NCI-H526 (cell line): ENCODE data around the gene ARRB2.
A peak's percentile ranks its signal among the peaks of the same experiment; 100 is the strongest.

Experiments
- DNase-seq, 2 experiments: peaks; one replicate each; lab custom pipeline; 2025; lab: John Stamatoyannopoulos, UW

Gene ARRB2

GRCh38 chr17:4725646-4726310 is 15.3 kb downstream of the ARRB2 start:
- DNase-seq = no peak

- DNase-seq = no peak
Measured at GRCh38 chr17:4728124-4728523, 17.7 kb downstream of the ARRB2 start.

GRCh38 chr17:4733073-4733531 is 22.7 kb downstream of the ARRB2 start:
- no peak for DNase-seq

- no peak for DNase-seq
Measured at GRCh38 chr17:4734857-4735475, 24.5 kb downstream of the ARRB2 start.

- no peak for DNase-seq
Measured at GRCh38 chr17:4735876-4736651, 25.6 kb downstream of the ARRB2 start.

GRCh38 chr17:4738136-4739121 is 28.0 kb downstream of the ARRB2 start:
- DNase-seq = no peak

- peak in 1 of 2 experiments; percentile 54 for DNase-seq
Measured at GRCh38 chr17:4739122-4740024, 28.9 kb downstream of the ARRB2 start, which contains the start of the genes CXCL16 and ZMYND15. Gene CXCL16, minus strand, starts transcription at chr17:4739928. Its CDS starts 589 bp downstream, at chr17:4739339. Gene ZMYND15, plus strand, starts transcription at chr17:4739833. Its CDS starts 716 bp downstream, at chr17:4740549.

- no peak for DNase-seq
Measured at GRCh38 chr17:4740025-4740351, 29.6 kb downstream of the ARRB2 start.

- DNase-seq = no peak
Measured at GRCh38 chr17:4740584-4740983, 30.2 kb downstream of the ARRB2 start.

GRCh38 chr17:4741544-4741943 is 31.1 kb downstream of the ARRB2 start:
- DNase-seq = no peak

GRCh38 chr17:4742133-4742532 is 31.7 kb downstream of the ARRB2 start:
- no peak for DNase-seq

GRCh38 chr17:4742629-4743028 is 32.2 kb downstream of the ARRB2 start:
- no peak for DNase-seq

- no peak for DNase-seq
Measured at GRCh38 chr17:4743216-4743615, 32.8 kb downstream of the ARRB2 start.

GRCh38 chr17:4743898-4744297 is 33.5 kb downstream of the ARRB2 start:
- DNase-seq = no peak

- no peak for DNase-seq
Measured at GRCh38 chr17:4744999-4745969, 34.9 kb downstream of the ARRB2 start.

- DNase-seq = no peak
Measured at GRCh38 chr17:4747847-4748246, 37.4 kb downstream of the ARRB2 start.

- DNase-seq = no peak
Measured at GRCh38 chr17:4748686-4749085, 38.3 kb downstream of the ARRB2 start.

GRCh38 chr17:4750606-4751005 is 40.2 kb downstream of the ARRB2 start:
- DNase-seq = no peak

- DNase-seq = no peak
Measured at GRCh38 chr17:4751932-4752331, 41.5 kb downstream of the ARRB2 start.
